Measurements from ENCODE around the gene CPED1. TPM values are rescaled to one million over a fixed set of nuclear protein-coding genes. Genes with fewer than 3 reads are reported as not detected.

CPED1 gene
- total and polyA plus RNA-seq, 2 experiments from 2014 or later: 0.17 to 0.47 TPM

DNA sequence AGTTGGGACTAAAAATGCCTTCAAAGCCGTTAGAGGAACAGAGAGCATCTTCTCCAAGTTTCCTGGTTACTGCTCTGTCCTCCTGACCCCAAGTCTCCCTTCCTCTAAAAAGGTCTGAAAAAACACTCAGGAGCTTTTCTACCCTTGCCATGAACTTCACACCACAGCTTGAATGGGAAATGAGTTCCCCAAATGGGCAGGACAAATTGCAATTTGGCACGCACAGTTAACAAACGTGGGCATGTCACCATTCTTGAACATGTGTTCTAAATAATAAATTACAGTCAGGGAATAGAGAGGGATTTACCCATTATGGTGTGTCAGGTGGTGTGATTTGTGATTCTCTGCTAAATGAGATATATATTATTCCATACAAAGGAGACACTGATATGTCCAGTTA lies 249.1 kb downstream of the CPED1 start:
- no peaks in the 10 kb centered on the region for H3F3A ChIP-seq (replicated peaks; ENCODE audit: low read depth)
- H3K4me2 ChIP-seq: no peak overlapping the region
- H3K79me2 ChIP-seq (replicated peaks; ENCODE audit: insufficient read depth): no peaks in the 10 kb centered on the region
- no peak for ATAC-seq
- H3K9me2 ChIP-seq (ENCODE audit: insufficient read depth): no peaks in the 10 kb centered on the region
- H3K36me3 ChIP-seq (ENCODE audit: insufficient read depth): no peaks in the 10 kb centered on the region
- DNase-seq (ENCODE audit: low spot score): no peak
- no peak overlapping the region for H3K4me3 ChIP-seq
- H3K27me3 ChIP-seq (ENCODE audit: insufficient read depth): no peaks in the 10 kb centered on the region
- no peak overlapping the region for H3K27ac Mint-ChIP-seq
- no peaks in the 10 kb centered on the region for H3K4me1 Mint-ChIP-seq
- H3K4me3 Mint-ChIP-seq: no peak overlapping the region
- no peaks in the 10 kb centered on the region for H3K4me1 ChIP-seq (ENCODE audit: insufficient read depth)
- TF ChIP-seq NANOG (IDR thresholded peaks at IDR 0.05; ENCODE audit: borderline replicate concordance) (no peak), STAT1 (IDR thresholded peaks at IDR 0.05; ENCODE audit: unreplicated experiment) (no peak), ZNF331 (CRISPR knock-in tag; IDR thresholded peaks at IDR 0.05; ENCODE audit: low read depth) (no peak), EZH2 (IDR thresholded peaks at IDR 0.05; ENCODE audit: low read depth, unreplicated experiment) (no peak), ZNF114 (CRISPR knock-in tag; IDR thresholded peaks at IDR 0.05) (no peak)
- no peaks in the 10 kb centered on the region for H3K36me3 Mint-ChIP-seq (ENCODE audit: low read depth)
- H3K27me3 Mint-ChIP-seq (ENCODE audit: insufficient read depth, low read depth, poor library complexity): no peaks in the 10 kb centered on the region
- H3K27ac ChIP-seq (ENCODE audit: low read depth): no peak overlapping the region
- no peaks in the 10 kb centered on the region for H4K20me1 ChIP-seq (replicated peaks; ENCODE audit: insufficient read depth)
- no peaks in the 10 kb centered on the region for H3K9me3 Mint-ChIP-seq
- no peak overlapping the region for H2AFZ ChIP-seq

DNA sequence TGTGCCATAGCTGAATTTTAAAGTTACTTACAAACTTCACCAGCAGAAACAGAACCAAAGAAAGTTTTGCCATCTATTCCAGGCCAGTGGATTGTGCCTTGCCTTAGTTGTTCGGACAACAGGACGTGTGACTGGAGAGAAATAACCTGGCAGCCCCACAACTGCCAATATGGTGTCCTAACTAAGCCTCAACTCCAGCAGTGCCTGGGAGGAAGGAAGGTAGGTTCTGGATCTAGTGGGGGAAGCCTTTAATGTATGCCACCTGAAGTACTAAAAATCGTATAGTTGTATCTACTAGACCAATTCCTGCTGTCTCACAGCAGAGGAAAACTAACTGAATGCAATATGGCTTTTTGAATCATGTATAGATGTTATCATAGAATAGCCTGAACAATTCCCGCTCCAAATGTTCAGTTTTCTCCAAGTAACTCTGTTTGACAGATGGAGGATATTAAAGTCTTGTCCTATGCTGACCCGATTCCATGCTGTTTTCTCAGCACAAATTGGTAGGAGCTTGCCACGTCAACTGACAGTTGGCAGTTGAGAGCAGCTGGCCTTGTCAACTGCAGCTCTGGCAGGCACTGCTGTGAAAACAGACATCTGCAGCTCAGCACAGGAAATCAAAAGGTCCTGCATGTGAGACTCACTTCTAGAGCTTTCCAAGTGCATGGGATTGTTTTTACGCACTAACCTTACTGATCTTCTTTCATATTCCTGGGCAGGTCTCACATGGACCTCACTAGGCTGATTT lies 255.8 kb downstream of the CPED1 start:
- no peaks in the 10 kb centered on the region for H3F3A ChIP-seq (replicated peaks; ENCODE audit: low read depth)
- no peaks in the 10 kb centered on the region; the same call in 1 of the 2 replicates for H3K9me2 ChIP-seq (ENCODE audit: insufficient read depth)
- H3K27me3 ChIP-seq (ENCODE audit: insufficient read depth): no peaks in the 10 kb centered on the region
- Mint-ChIP-seq H3K27ac (no peak overlapping the region), H3K9me3 (no peaks in the 10 kb centered on the region), H3K27me3 (ENCODE audit: insufficient read depth, low read depth, poor library complexity) (peaks cover 5% of the 10 kb centered on the region), H3K4me1 (no peaks in the 10 kb centered on the region), H3K4me3 (no peak overlapping the region), H3K36me3 (ENCODE audit: low read depth) (no peaks in the 10 kb centered on the region)
- no peak for DNase-seq (ENCODE audit: low spot score)
- no peak for ATAC-seq
- no peaks in the 10 kb centered on the region for H3K36me3 ChIP-seq (ENCODE audit: insufficient read depth)
- H3K4me3 ChIP-seq: no peak overlapping the region
- no peak overlapping the region; the same call in 1 of the 2 replicates for H3K27ac ChIP-seq (ENCODE audit: low read depth)
- no peak overlapping the region for H3K4me2 ChIP-seq
- no peaks in the 10 kb centered on the region for H4K20me1 ChIP-seq (replicated peaks; ENCODE audit: insufficient read depth)
- peak overlapping the region; percentile 66 for H2AFZ ChIP-seq
- H3K4me1 ChIP-seq (ENCODE audit: insufficient read depth): no peaks in the 10 kb centered on the region
- no peaks in the 10 kb centered on the region for H3K79me2 ChIP-seq (replicated peaks; ENCODE audit: insufficient read depth)
- TF ChIP-seq ZNF114 (CRISPR knock-in tag; IDR thresholded peaks at IDR 0.05) (no peak), EZH2 (IDR thresholded peaks at IDR 0.05; ENCODE audit: low read depth, unreplicated experiment) (no peak), ZNF331 (CRISPR knock-in tag; IDR thresholded peaks at IDR 0.05; ENCODE audit: low read depth) (no peak), EZH2phosphoT487 (IDR thresholded peaks at IDR 0.05; ENCODE audit: unreplicated experiment) (no peak), CREB1 (CRISPR knock-in tag; IDR thresholded peaks at IDR 0.05; ENCODE audit: low read depth) (no peak), NANOG (IDR thresholded peaks at IDR 0.05; ENCODE audit: borderline replicate concordance) (no peak), JUNB (IDR thresholded peaks at IDR 0.05; ENCODE audit: unreplicated experiment) (no peak)
- TF ChIP-seq, protein P1, sequence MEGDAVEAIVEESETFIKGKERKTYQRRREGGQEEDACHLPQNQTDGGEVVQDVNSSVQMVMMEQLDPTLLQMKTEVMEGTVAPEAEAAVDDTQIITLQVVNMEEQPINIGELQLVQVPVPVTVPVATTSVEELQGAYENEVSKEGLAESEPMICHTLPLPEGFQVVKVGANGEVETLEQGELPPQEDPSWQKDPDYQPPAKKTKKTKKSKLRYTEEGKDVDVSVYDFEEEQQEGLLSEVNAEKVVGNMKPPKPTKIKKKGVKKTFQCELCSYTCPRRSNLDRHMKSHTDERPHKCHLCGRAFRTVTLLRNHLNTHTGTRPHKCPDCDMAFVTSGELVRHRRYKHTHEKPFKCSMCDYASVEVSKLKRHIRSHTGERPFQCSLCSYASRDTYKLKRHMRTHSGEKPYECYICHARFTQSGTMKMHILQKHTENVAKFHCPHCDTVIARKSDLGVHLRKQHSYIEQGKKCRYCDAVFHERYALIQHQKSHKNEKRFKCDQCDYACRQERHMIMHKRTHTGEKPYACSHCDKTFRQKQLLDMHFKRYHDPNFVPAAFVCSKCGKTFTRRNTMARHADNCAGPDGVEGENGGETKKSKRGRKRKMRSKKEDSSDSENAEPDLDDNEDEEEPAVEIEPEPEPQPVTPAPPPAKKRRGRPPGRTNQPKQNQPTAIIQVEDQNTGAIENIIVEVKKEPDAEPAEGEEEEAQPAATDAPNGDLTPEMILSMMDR (conservative IDR thresholded peaks at IDR 0.05; ENCODE audit: low read depth in 2 of 2): no peak
- TF ChIP-seq, protein P2, sequence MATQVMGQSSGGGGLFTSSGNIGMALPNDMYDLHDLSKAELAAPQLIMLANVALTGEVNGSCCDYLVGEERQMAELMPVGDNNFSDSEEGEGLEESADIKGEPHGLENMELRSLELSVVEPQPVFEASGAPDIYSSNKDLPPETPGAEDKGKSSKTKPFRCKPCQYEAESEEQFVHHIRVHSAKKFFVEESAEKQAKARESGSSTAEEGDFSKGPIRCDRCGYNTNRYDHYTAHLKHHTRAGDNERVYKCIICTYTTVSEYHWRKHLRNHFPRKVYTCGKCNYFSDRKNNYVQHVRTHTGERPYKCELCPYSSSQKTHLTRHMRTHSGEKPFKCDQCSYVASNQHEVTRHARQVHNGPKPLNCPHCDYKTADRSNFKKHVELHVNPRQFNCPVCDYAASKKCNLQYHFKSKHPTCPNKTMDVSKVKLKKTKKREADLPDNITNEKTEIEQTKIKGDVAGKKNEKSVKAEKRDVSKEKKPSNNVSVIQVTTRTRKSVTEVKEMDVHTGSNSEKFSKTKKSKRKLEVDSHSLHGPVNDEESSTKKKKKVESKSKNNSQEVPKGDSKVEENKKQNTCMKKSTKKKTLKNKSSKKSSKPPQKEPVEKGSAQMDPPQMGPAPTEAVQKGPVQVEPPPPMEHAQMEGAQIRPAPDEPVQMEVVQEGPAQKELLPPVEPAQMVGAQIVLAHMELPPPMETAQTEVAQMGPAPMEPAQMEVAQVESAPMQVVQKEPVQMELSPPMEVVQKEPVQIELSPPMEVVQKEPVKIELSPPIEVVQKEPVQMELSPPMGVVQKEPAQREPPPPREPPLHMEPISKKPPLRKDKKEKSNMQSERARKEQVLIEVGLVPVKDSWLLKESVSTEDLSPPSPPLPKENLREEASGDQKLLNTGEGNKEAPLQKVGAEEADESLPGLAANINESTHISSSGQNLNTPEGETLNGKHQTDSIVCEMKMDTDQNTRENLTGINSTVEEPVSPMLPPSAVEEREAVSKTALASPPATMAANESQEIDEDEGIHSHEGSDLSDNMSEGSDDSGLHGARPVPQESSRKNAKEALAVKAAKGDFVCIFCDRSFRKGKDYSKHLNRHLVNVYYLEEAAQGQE (IDR thresholded peaks at IDR 0.05; ENCODE audit: unreplicated experiment): no peak

Data from GM23338 (cell line).